ENCODE measurements around the gene SLC51A.

Gene SLC51A

GRCh38 chr3:196217307-196218154 lies 1.2 kb downstream of the SLC51A start:
- DNase-seq, result no peak

DNA sequence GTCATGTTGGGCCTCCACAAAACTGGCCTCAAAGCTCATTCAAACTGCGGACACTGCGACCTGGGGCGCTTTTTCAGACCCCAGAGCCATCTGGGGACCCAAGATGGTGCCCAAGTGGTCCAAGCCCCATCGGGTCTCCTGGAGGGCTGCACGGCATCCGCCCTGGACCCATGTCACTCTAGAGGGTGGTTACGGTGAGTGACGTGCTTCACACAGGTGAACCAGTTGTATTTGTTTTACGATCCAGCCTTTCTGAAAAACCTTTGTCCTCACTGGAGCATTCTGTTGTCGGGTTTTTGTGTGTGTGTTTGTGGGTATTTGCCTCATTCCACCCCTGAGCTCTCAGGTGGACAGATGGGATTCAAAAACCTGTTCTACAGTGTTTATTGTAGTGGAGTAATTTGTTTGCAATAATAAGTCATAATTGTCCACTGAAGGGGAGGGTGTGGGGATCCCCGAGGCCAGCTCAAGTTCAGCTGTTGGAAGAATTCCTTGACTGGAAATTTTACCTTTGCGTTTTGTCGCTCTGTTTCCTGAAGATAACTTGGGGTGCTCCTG lies 1.9 kb downstream of the SLC51A start:
- DNase-seq, result no peak

DNA sequence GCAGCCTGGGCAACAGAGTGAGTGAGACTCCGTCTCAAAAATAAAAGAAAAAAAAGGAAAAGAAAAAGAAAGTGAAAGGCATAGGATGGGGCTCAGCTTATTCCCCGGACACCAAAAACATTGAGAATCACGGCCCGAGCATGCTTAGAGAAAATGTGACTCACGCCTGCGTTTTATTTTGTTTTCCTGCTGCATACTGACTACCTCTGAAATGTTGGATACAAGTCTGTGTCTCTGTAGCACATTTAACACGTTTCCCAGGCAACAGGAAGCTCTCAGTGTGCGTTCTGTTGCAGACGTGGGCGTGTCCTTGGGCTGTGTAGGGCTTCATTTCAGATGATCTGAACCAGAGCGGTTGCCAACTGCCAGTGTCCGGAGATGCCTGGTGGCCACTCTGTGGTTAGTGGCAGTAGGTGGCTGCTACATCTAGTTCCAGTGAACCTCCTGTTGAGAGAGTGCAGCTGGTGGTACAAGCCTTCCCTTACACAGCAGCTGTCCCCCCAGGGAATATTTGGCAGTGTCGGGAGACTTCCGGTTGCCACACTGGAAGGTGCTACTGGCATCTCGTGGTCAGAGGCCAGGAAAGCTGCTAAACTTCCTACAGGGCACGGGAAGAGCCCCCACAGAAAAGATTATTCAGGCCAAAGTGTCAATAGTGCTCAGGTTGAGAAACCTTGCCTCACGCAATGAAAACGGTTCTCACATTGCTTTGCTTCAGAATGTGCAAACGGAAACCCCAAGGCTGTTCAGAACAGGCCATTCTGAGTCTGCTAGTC lies 3.0 kb downstream of the SLC51A start:
- DNase-seq, result peak; percentile 68

GRCh38 chr3:196219970-196220311 lies 3.6 kb downstream of the SLC51A start:
- DNase-seq, result no peak

DNA sequence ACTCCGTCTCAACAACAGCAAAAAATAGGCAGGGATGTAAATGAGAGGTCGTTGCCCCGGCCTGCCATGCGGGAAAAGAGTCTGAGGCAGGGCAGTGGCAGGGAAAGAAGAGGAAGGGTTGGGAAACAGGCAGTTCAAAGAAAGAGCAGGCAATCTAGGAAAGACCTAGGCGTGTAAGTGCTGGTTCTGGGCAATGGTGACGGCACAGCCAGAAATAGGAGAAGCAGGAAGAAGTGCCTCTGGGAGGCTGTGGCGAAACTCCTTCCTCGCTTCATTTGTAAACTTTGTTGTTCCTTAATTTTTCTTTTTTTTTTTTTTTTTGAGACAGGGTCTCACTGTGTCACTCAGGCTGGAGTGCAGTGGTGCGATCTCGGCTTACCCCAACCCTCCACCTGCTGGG lies 4.3 kb downstream of the SLC51A start:
- DNase-seq, result no peak

- no peak for DNase-seq
Observed at GRCh38 chr3:196220991-196221390, 4.7 kb downstream of the SLC51A start.

DNA sequence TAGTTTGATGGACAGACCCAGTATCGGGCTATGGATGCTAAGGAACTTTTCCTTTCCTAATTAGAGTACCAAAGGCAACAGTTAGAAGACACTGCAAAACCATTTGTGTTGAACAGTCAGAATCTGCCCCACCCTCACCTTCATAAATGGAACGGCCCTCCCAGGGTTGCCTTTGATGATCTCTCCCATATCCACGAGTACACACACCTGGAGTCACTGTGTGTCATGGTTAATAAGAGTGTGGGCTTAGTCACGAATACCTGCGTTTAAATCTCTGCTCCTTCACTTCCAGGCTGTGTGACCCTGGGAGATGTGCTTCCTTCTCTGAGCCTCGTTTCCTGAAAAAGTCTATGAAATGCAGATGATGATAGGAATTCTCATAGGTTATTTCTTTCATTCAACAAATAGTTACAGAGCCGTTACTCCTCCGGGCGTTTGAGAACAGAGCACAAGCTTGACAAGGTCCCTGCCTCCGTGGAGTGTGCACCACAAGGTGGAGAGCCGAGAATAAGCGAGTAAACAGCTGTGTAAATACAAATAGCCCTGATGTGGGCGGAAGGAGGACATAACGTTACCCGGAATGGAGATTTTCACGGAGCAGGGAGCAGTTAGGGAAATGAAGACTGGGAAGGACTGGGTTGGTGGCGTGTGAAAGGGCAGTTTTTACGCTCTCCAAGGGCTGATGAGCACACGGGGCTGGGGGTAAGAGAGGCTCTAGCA lies 6.7 kb downstream of the SLC51A start:
- DNase-seq, result no peak

- DNase-seq, result no peak
Observed at GRCh38 chr3:196225086-196225485, 8.8 kb downstream of the SLC51A start.

- DNase-seq, result no peak
Observed at GRCh38 chr3:196225763-196226364, 9.5 kb downstream of the SLC51A start.

- DNase-seq, result no peak
Observed at GRCh38 chr3:196227121-196227561, 10.8 kb downstream of the SLC51A start.

GRCh38 chr3:196227629-196228493 lies 11.5 kb downstream of the SLC51A start:
- no peak for DNase-seq

DNA sequence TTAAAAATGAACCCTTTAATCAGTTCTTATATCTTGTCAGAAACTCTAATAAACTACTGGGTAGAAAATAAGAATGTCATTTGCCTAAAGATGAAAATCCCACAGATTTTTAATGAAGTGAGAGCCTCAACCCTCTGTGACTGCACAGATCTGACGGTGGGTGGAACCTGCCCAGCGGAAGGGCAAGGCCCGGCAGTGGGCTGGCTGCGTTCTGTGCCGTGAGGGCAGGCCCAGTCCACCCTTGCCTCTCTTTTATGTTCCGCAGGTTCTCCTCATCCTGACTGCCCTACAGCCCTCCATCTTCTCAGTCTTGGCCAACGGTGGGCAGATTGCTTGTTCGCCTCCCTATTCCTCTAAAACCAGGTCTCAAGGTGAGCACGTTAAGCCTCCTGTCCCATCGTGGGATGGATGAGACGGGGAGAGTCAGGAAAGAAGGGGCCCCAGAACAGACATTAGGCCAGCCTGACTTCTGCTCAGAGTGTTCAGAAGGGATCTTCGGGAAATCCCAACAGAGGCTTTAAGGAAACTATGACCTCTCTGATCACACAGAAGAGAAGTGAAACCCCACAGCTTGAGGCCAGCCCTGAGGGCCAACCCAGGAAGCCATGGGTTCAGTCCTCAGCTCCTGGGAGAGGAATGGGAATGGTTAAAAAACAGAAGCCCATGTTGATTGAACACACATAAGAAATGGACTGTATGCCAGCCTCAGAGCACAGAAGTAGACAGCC lies 16.0 kb downstream of the SLC51A start:
- no peak for DNase-seq

- no peak for DNase-seq
Observed at GRCh38 chr3:196232882-196233251, 16.5 kb downstream of the SLC51A start.

GRCh38 chr3:196235452-196236122 lies 19.3 kb downstream of the SLC51A start:
- no peak for DNase-seq

- no peak for DNase-seq
Observed at GRCh38 chr3:196236223-196236622, 19.9 kb downstream of the SLC51A start.

- DNase-seq, result no peak
Observed at GRCh38 chr3:196237203-196237602, 20.9 kb downstream of the SLC51A start.

DNA sequence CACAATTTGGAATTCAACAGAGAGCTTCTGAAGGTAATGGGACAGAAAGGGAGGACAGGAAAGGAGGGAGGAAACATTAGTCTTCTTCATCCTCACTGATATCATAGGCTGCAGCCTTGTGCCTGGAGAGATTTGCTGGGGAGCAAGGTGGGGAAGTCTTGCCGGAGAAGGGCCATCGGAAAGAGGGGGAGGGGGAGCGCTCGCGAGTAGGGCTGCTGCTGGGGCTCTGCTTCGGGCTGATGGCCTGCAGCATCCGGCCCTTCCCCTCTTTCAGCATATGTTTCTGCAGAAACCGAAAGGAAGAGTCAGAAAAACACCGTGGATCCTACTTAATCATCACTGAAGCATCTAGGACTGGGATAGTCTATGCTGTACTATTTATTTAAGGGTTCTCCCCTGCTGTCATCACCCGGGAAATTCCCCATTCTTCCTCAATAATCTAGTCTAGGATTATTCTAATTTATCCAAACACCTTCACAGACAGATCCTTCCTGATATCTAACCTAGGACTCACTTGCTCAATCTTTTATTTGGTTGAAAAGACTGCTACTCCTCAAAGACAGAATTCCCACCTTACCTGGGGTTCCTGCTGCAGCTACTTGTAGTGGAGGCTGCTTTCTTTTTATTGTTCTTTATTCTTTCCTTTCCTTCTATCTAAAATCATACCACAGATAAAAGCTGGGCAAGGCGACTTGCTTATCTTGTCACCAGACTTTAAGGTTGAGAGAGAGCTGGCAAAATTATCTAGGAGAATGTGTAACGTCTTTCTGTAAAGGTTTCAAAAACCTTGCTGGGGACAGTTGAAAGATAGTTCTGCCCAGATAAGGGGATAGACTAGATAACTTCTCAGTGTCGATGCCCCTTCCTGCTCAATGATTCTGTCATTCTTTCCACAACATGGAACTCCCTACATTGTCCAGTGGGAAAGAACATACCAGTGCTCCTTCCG lies 22.6 kb downstream of the SLC51A start:
- no peak for DNase-seq

DNA sequence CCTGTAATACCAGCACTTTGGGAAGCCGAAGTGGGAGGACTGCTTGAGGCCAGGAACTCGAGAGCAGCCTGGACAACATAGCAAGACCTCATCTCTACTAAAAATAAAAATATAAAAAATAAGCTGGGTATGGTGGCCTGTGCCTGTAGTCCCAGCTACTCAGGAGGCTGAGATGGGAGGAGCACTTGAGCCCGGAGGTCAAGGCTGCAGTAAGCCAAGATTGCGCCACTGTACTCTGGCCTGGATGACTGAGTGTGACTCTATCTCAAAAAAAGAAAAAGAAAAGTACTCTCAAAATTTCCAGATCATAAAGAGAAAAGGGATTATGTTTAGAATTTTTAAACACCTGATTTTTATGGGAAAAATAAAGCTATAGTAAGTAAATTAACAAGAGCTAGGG lies 24.1 kb downstream of the SLC51A start:
- DNase-seq, result no peak

DNA sequence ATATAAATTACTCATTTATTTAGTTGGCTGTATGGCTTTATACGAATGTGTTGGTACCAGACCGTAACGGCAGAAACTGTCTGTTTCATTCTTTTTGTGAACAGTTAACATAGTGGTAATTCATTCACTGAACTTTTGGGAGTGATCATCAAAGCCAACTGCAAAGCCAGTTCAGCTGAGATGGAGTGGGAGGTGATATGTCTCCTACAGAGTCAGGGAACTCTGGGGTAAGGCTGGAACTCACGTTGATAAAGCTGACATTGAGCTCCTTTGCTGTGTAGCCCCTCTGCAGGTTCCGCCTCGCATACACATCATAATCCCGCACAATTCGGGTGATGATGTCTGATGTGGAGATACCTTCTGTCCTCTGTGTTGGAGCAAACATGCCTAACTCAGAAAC lies 25.4 kb downstream of the SLC51A start:
- DNase-seq, result no peak

All from activated CD4-positive, alpha-beta T cell treated with anti-CD3 and anti-CD28 coated beads, Interleukin-2, amount 50 U/mL, for 1 hour (primary cell).